ENCODE measurements around the gene LHPP. TPM values are rescaled to one million over a fixed set of nuclear protein-coding genes. Genes with fewer than 3 reads are reported as not detected.

The LHPP gene
- total RNA-seq, 2 experiments from 2014 or later: 7.8 to 8.2 TPM

DNA sequence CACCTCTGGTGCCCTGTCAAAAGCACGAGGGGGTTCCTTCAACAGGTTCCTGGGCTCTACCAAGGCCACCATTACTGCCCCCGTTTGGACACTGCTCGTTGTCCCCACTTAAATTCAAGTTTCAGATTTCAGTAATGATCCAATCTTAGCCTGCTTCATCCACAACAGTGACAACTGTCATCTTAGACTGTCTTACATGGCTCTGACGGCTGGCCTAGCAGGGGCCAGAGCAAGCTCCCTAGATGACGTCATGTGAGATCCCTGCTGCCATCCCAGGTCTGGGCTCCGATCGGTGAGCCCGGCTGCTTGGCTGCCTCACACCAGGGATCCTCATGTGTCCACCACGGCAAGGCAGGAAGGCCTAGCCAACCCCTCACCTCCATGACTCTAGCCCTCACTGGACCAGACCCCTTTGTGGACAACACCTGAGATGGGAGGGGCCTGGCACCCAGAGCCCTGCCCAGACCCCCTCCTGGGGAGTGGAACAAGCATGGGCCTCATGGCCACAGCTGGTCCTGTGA, 200.1 kb downstream of the LHPP start:
- no peak for DNase-seq
- H3K27me3 Mint-ChIP-seq: no peaks in the 10 kb centered on the region
- peaks cover 2% of the 10 kb centered on the region for H3K36me3 Mint-ChIP-seq

DNA sequence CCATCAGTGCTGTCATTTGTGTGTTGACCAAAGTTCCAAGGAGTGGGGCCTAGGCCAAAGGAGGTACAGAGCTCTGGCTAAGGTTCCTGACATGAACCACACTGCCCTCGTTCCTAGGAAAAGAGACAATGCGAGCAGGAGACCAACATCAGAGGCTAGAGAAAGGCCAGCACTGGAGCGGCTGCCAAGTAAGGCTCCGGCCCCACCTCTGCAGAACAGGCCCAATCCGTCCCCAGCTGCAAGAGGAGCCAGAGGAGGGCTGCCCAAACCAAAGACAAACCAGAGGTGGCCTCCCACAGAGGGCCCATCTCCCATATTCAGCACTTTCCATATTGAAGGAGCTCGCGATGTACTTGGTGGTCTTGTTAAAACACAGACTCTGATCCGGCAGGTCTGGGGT, 201.6 kb downstream of the LHPP start:
- Mint-ChIP-seq H3K36me3 (peaks cover 2% of the 10 kb centered on the region), H3K27ac (no peak overlapping the region), H3K9me3 (no peaks in the 10 kb centered on the region), H3K4me1 (peaks cover 25% of the 10 kb centered on the region), H3K4me3 (no peak overlapping the region), H3K27me3 (no peaks in the 10 kb centered on the region)
- no peak for DNase-seq

More for the DNA sequence above, 200.1 kb downstream of the LHPP start:
- peaks cover 29% of the 10 kb centered on the region for H3K4me1 Mint-ChIP-seq
- no peak overlapping the region for H3K4me3 Mint-ChIP-seq
- no peaks in the 10 kb centered on the region for H3K9me3 Mint-ChIP-seq
- H3K27ac Mint-ChIP-seq: no peak overlapping the region

Other genes starting within 250 kb of the LHPP start
- gene OAT, start 42.9 kb upstream of the LHPP start, total RNA-seq: 10 to 100 TPM; 43.1 to 47.1 TPM
- gene NKX1-2, start 11.8 kb upstream of the LHPP start, total RNA-seq: not detected

Data from activated naive CD8-positive, alpha-beta T cell treated with anti-CD3 and anti-CD28 coated beads for 36 hours (primary cell).